ENCODE results near the gene TMC2. TPM values are rescaled to one million over a fixed set of nuclear protein-coding genes. Genes with fewer than 3 reads are reported as not detected.

Gene TMC2
- polyA plus RNA-seq, 3 donors, result not detected

DNA sequence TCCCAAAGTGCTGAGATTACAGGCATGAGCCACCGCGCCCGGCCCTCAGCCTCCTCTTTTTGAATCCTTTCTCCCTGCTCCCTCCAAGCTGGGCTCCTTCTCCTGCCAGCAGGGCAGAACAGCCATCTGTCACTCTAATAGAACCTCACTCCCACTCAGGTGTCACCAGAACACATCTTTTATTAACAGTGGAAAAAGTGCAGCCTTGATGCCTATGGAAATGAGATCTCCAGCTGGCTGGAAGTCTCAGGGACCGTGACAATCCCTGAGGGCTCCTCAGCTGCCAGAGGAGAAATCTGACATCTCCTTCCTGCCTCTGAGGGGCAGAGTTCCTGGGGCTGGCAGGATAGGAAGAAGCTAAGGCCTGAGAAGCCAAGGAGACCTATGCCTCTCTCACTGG is 28.0 kb downstream of the TMC2 start:
- no peak overlapping the region for H3K4me2 ChIP-seq (replicated peaks; ENCODE audit: extremely low read depth, low read length, poor library complexity, severe bottlenecking)
- no peaks in the 10 kb centered on the region for H3K4me1 ChIP-seq (ENCODE audit: control insufficient read depth in 1 of 2, insufficient read depth in 2 of 2, low read length in 2 of 2)
- no peaks in the 10 kb centered on the region for H3K4me1 Mint-ChIP-seq
- TF ChIP-seq, protein P1, sequence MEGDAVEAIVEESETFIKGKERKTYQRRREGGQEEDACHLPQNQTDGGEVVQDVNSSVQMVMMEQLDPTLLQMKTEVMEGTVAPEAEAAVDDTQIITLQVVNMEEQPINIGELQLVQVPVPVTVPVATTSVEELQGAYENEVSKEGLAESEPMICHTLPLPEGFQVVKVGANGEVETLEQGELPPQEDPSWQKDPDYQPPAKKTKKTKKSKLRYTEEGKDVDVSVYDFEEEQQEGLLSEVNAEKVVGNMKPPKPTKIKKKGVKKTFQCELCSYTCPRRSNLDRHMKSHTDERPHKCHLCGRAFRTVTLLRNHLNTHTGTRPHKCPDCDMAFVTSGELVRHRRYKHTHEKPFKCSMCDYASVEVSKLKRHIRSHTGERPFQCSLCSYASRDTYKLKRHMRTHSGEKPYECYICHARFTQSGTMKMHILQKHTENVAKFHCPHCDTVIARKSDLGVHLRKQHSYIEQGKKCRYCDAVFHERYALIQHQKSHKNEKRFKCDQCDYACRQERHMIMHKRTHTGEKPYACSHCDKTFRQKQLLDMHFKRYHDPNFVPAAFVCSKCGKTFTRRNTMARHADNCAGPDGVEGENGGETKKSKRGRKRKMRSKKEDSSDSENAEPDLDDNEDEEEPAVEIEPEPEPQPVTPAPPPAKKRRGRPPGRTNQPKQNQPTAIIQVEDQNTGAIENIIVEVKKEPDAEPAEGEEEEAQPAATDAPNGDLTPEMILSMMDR (IDR thresholded peaks at IDR 0.05), result no peak
- H3K4me3 ChIP-seq (replicated peaks in 1 of 3; ENCODE audit: low read depth in 2 of 3, low read length in 3 of 3), result no peak overlapping the region
- 100% methylated on average over 4 of the region's 4 CpGs for WGBS (ENCODE audit: insufficient coverage)
- peaks cover 0 to 9% of the 10 kb centered on the region in 2 donors for H3K9me3 ChIP-seq (replicated peaks in 1 of 2; ENCODE audit: control insufficient read depth in 1 of 2, insufficient read depth in 1 of 2, low read length in 2 of 2)
- no peaks in the 10 kb centered on the region for H3K79me2 ChIP-seq (ENCODE audit: insufficient read depth, low read length)
- H4K20me1 ChIP-seq (ENCODE audit: insufficient read depth, low read length), result no peaks in the 10 kb centered on the region
- H3K36me3 ChIP-seq (replicated peaks in 1 of 2; ENCODE audit: control insufficient read depth in 1 of 2, insufficient read depth in 2 of 2, low read length in 2 of 2), result no peaks in the 10 kb centered on the region
- H3K9me3 Mint-ChIP-seq, result peaks cover 0 to 4% (median 0%) of the 10 kb centered on the region in 7 donors
- H3K9ac ChIP-seq (ENCODE audit: insufficient read depth, low read length, poor library complexity, severe bottlenecking), result no peak overlapping the region
- H2AFZ ChIP-seq (ENCODE audit: insufficient read depth, low read depth, low read length, poor library complexity, severe bottlenecking), result no peak overlapping the region
- peaks cover 30 to 40% (median 34%) of the 10 kb centered on the region in 3 donors for H3K27me3 Mint-ChIP-seq (ENCODE audit: low read depth in 3 of 3)
- DNase-seq, result no peak
- H3K27me3 ChIP-seq (ENCODE audit: control insufficient read depth in 2 of 2, insufficient read depth in 2 of 2, low read length in 2 of 2), result peaks cover 14 to 27% of the 10 kb centered on the region in 2 donors
- H3K36me3 Mint-ChIP-seq, result no peaks in the 10 kb centered on the region
- H3K27ac ChIP-seq (ENCODE audit: low read depth in 1 of 2, low read length in 2 of 2), result no peak overlapping the region
- H3K27ac Mint-ChIP-seq, result no peak overlapping the region
- intact Hi-C loops (cut with micrococcal nuclease), result no loop called here
- H3K4me3 Mint-ChIP-seq, result no peak overlapping the region

DNA sequence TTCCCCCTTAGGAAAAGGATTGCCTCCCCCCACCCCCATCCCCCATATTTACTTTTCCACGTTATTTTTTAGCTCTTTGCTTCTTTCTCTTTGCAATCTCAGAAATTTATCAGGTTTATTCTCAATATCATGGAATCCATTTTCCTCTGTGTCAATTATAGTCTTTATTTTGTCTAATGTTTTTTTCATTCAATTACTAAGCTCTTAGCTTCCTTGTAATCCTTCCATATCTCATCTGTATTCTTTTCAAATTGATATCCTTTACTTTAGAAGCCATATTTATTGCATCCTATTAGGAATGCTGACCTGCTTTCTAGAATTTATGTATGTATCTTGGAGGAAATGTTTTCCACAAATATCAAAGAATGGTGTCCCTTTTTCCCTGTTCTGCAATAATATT is 39.3 kb downstream of the TMC2 start:
- intact Hi-C loops (cut with micrococcal nuclease), result no loop called here
- peaks cover 24 to 40% (median 25%) of the 10 kb centered on the region in 3 donors for H3K27me3 Mint-ChIP-seq (ENCODE audit: low read depth in 3 of 3)

More for the DNA sequence above, 39.3 kb downstream of the TMC2 start:
- H3K36me3 Mint-ChIP-seq, result no peaks in the 10 kb centered on the region
- TF ChIP-seq, protein P1 (IDR thresholded peaks at IDR 0.05), result no peak
- Histone ChIP-seq H3K9me3 (replicated peaks in 1 of 2; ENCODE audit: control insufficient read depth in 1 of 2, insufficient read depth in 1 of 2, low read length in 2 of 2) (no peaks in the 10 kb centered on the region), H3K4me1 (ENCODE audit: control insufficient read depth in 1 of 2, insufficient read depth in 2 of 2, low read length in 2 of 2) (no peaks in the 10 kb centered on the region), H3K4me2 (replicated peaks; ENCODE audit: extremely low read depth, low read length, poor library complexity, severe bottlenecking) (no peak overlapping the region), H2AFZ (ENCODE audit: insufficient read depth, low read depth, low read length, poor library complexity, severe bottlenecking) (no peak overlapping the region), H3K27me3 (ENCODE audit: control insufficient read depth in 2 of 2, insufficient read depth in 2 of 2, low read length in 2 of 2) (peaks cover 9 to 10% of the 10 kb centered on the region in 2 donors), H3K4me3 (replicated peaks in 1 of 3; ENCODE audit: low read depth in 2 of 3, low read length in 3 of 3) (no peak overlapping the region), H3K79me2 (ENCODE audit: insufficient read depth, low read length) (no peaks in the 10 kb centered on the region), H3K27ac (ENCODE audit: low read depth in 1 of 2, low read length in 2 of 2) (no peak overlapping the region), H4K20me1 (ENCODE audit: insufficient read depth, low read length) (no peaks in the 10 kb centered on the region), H3K9ac (ENCODE audit: insufficient read depth, low read length, poor library complexity, severe bottlenecking) (no peak overlapping the region), H3K36me3 (replicated peaks in 1 of 2; ENCODE audit: control insufficient read depth in 1 of 2, insufficient read depth in 2 of 2, low read length in 2 of 2) (no peaks in the 10 kb centered on the region)
- H3K4me3 Mint-ChIP-seq, result no peak overlapping the region
- H3K4me1 Mint-ChIP-seq, result peaks cover 3% of the 10 kb centered on the region
- no peak overlapping the region for H3K27ac Mint-ChIP-seq
- DNase-seq, result no peak
- peaks cover 0 to 2% (median 0%) of the 10 kb centered on the region in 7 donors for H3K9me3 Mint-ChIP-seq
- no CpG with 5 or more reads among the region's 1 CpG for WGBS (ENCODE audit: insufficient coverage)
